Rectal smooth muscle tissue (tissue), 1 donor: ENCODE measurements around the gene IFNLR1.

ENCODE experiments used
- H3K27ac ChIP-seq: one replicate; pipeline ENCODE4 v1.7.0; 2013; ENCODE audit warnings: low read depth, low read length, inconsistent platforms
- H3K27me3 ChIP-seq: one replicate; pipeline ENCODE4 v1.7.0; 2013; ENCODE audit warnings: low read length; ENCODE audit not compliant: control insufficient read depth, insufficient read depth
- H3K36me3 ChIP-seq: one replicate; pipeline ENCODE4 v1.7.0; 2013; ENCODE audit warnings: low read length; ENCODE audit not compliant: control insufficient read depth, insufficient read depth
- H3K4me1 ChIP-seq: one replicate; pipeline ENCODE4 v1.7.0; 2013; ENCODE audit warnings: low read length; ENCODE audit not compliant: control insufficient read depth, insufficient read depth
- H3K4me3 ChIP-seq: one replicate; pipeline ENCODE4 v1.7.0; 2013; ENCODE audit warnings: low read length
- H3K9ac ChIP-seq: one replicate; pipeline ENCODE4 v1.7.0; 2013; ENCODE audit warnings: low read length

IFNLR1 gene

GRCh38 chr1:24134376-24134775 lies 52.7 kb downstream of the IFNLR1 start:
- no peaks in the 10 kb centered on the region for H3K36me3 ChIP-seq
- no peaks in the 10 kb centered on the region for H3K27me3 ChIP-seq
- H3K4me3 ChIP-seq: no peak overlapping the region
- no peak overlapping the region for H3K9ac ChIP-seq
- H3K4me1 ChIP-seq: no peaks in the 10 kb centered on the region
- H3K27ac ChIP-seq: no peak overlapping the region

GRCh38 chr1:24133819-24134218 lies 53.3 kb downstream of the IFNLR1 start:
- Histone ChIP-seq H3K9ac (no peak overlapping the region), H3K27ac (no peak overlapping the region)

GRCh38 chr1:24130385-24130784 lies 56.7 kb downstream of the IFNLR1 start:
- no peaks in the 10 kb centered on the region for H3K27me3 ChIP-seq
- no peak overlapping the region for H3K4me3 ChIP-seq
- no peaks in the 10 kb centered on the region for H3K4me1 ChIP-seq
- no peak overlapping the region for H3K9ac ChIP-seq
- H3K27ac ChIP-seq: no peak overlapping the region
- H3K36me3 ChIP-seq: no peaks in the 10 kb centered on the region

More at GRCh38 chr1:24133819-24134218, 53.3 kb downstream of the IFNLR1 start:
- no peaks in the 10 kb centered on the region for H3K4me1 ChIP-seq
- no peaks in the 10 kb centered on the region for H3K27me3 ChIP-seq
- H3K36me3 ChIP-seq: no peaks in the 10 kb centered on the region
- no peak overlapping the region for H3K4me3 ChIP-seq

GRCh38 chr1:24127801-24128363 lies 59.2 kb downstream of the IFNLR1 start:
- Histone ChIP-seq H3K27me3 (no peaks in the 10 kb centered on the region), H3K4me3 (no peak overlapping the region), H3K4me1 (no peaks in the 10 kb centered on the region), H3K36me3 (no peaks in the 10 kb centered on the region), H3K27ac (no peak overlapping the region), H3K9ac (no peak overlapping the region)

- no peak overlapping the region for H3K27ac ChIP-seq
- H3K4me1 ChIP-seq: no peaks in the 10 kb centered on the region
These were observed 59.8 kb downstream of the IFNLR1 start for GRCh38 chr1:24127134-24127800.

GRCh38 chr1:24126672-24127023 lies 60.4 kb downstream of the IFNLR1 start:
- no peak overlapping the region for H3K9ac ChIP-seq
- no peak overlapping the region for H3K4me3 ChIP-seq
- no peaks in the 10 kb centered on the region for H3K27me3 ChIP-seq
- peaks cover under 1% of the 10 kb centered on the region for H3K36me3 ChIP-seq
- no peak overlapping the region for H3K27ac ChIP-seq
- no peaks in the 10 kb centered on the region for H3K4me1 ChIP-seq

More at GRCh38 chr1:24127134-24127800, 59.8 kb downstream of the IFNLR1 start:
- Histone ChIP-seq H3K27me3 (no peaks in the 10 kb centered on the region), H3K36me3 (no peaks in the 10 kb centered on the region), H3K4me3 (no peak overlapping the region), H3K9ac (no peak overlapping the region)

- no peaks in the 10 kb centered on the region for H3K27me3 ChIP-seq
- no peak overlapping the region for H3K27ac ChIP-seq
- peaks cover 2% of the 10 kb centered on the region for H3K36me3 ChIP-seq
- H3K4me3 ChIP-seq: no peak overlapping the region
- no peaks in the 10 kb centered on the region for H3K4me1 ChIP-seq
- no peak overlapping the region for H3K9ac ChIP-seq
These were observed 60.9 kb downstream of the IFNLR1 start for GRCh38 chr1:24126018-24126671.

GRCh38 chr1:24125456-24125855 lies 61.6 kb downstream of the IFNLR1 start:
- H3K9ac ChIP-seq: no peak overlapping the region
- peaks cover 2% of the 10 kb centered on the region for H3K36me3 ChIP-seq
- H3K27ac ChIP-seq: no peak overlapping the region
- no peaks in the 10 kb centered on the region for H3K27me3 ChIP-seq
- no peaks in the 10 kb centered on the region for H3K4me1 ChIP-seq
- H3K4me3 ChIP-seq: no peak overlapping the region

GRCh38 chr1:24124980-24125379 lies 62.1 kb downstream of the IFNLR1 start:
- H3K4me1 ChIP-seq: peaks cover 3% of the 10 kb centered on the region
- H3K36me3 ChIP-seq: peaks cover 2% of the 10 kb centered on the region
- H3K27me3 ChIP-seq: no peaks in the 10 kb centered on the region
- no peak overlapping the region for H3K27ac ChIP-seq
- no peak overlapping the region for H3K4me3 ChIP-seq
- H3K9ac ChIP-seq: no peak overlapping the region

GRCh38 chr1:24123611-24124010 lies 63.5 kb downstream of the IFNLR1 start:
- no peak overlapping the region for H3K4me3 ChIP-seq
- H3K27me3 ChIP-seq: no peaks in the 10 kb centered on the region
- no peak overlapping the region for H3K9ac ChIP-seq
- H3K27ac ChIP-seq: no peak overlapping the region
- peaks cover 2% of the 10 kb centered on the region for H3K36me3 ChIP-seq
- H3K4me1 ChIP-seq: peaks cover 4% of the 10 kb centered on the region

GRCh38 chr1:24122776-24123175 lies 64.3 kb downstream of the IFNLR1 start:
- H3K36me3 ChIP-seq: peaks cover 2% of the 10 kb centered on the region
- H3K9ac ChIP-seq: no peak overlapping the region

GRCh38 chr1:24121406-24121805 lies 65.7 kb downstream of the IFNLR1 start:
- no peak overlapping the region for H3K9ac ChIP-seq
- no peak overlapping the region for H3K27ac ChIP-seq
- no peak overlapping the region for H3K4me3 ChIP-seq
- H3K36me3 ChIP-seq: peaks cover 2% of the 10 kb centered on the region
- H3K27me3 ChIP-seq: no peaks in the 10 kb centered on the region
- peaks cover 4% of the 10 kb centered on the region for H3K4me1 ChIP-seq

More at GRCh38 chr1:24122776-24123175, 64.3 kb downstream of the IFNLR1 start:
- no peak overlapping the region for H3K4me3 ChIP-seq
- no peak overlapping the region for H3K27ac ChIP-seq
- H3K4me1 ChIP-seq: peaks cover 4% of the 10 kb centered on the region
- no peaks in the 10 kb centered on the region for H3K27me3 ChIP-seq

GRCh38 chr1:24120965-24121364 lies 66.1 kb downstream of the IFNLR1 start:
- H3K27me3 ChIP-seq: no peaks in the 10 kb centered on the region
- H3K4me3 ChIP-seq: no peak overlapping the region
- H3K27ac ChIP-seq: no peak overlapping the region
- H3K4me1 ChIP-seq: peaks cover 4% of the 10 kb centered on the region
- H3K9ac ChIP-seq: no peak overlapping the region
- H3K36me3 ChIP-seq: peaks cover 2% of the 10 kb centered on the region
